Occipital lobe (tissue), 2 donors: Measurements from ENCODE around the gene NGFR. TPM values are rescaled to one million over a fixed set of nuclear protein-coding genes. Genes with fewer than 3 reads are reported as not detected.
A peak's percentile ranks its signal among the peaks of the same experiment; 100 is the strongest.
"Not testable (repeated sequence)": the region's sequence is repeated elsewhere in the genome, so short reads cannot be mapped to it uniquely, and the experiment has no call there.

Experiments
- DNase-seq: peaks from one replicate; lab custom pipeline; 2025; lab: John Stamatoyannopoulos, UW
- total RNA-seq: library from RNA; depleted of rRNA; stranded (reverse); fragments of >200 nt; gene quantifications from one replicate; pipeline ENCODE4 v1.2.3, GENCODE V29; 2014

NGFR gene
- total RNA-seq, 1 donor from 2014 or later = 3.3 TPM

DNA sequence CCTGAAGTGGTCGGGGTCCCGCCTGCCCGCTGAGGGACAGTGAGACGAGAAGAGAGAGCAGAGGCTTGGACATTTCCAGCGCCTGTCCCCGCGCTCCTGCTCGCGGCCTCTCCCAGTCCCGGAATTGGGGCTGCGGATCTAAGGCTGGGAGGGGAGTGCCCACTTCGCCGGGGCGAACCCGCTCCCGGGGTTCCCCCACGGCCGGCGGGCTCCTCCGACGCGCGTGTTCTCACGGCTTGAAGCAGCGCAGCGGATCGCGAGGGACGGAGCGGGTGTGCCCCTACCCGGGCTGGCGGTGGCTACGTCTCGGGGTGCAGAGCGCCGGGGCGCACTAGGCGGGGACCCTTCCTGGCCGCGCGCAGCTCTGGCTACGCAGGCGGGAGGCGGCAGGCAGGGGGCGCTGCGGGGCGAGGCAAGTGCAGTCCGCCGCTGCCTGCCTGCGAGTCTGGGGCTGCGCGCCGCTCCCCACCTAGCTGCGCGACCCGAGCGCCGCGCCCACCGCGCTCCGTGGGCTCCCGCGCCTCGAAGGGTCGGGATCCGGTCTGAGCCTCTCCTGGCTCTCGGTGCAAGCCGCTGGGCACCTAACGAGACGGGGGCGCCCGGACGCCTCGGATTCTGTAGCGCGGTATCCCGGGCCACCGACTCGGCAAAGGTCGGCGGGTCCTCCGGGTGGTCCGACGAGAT, 1.2 kb downstream of the NGFR start:
- peak; percentile 35 for DNase-seq

GRCh38 chr17:49496867-49497147, 1.7 kb downstream of the NGFR start:
- DNase-seq = no peak

GRCh38 chr17:49497148-49498028, 2.3 kb downstream of the NGFR start:
- no peak for DNase-seq

DNA sequence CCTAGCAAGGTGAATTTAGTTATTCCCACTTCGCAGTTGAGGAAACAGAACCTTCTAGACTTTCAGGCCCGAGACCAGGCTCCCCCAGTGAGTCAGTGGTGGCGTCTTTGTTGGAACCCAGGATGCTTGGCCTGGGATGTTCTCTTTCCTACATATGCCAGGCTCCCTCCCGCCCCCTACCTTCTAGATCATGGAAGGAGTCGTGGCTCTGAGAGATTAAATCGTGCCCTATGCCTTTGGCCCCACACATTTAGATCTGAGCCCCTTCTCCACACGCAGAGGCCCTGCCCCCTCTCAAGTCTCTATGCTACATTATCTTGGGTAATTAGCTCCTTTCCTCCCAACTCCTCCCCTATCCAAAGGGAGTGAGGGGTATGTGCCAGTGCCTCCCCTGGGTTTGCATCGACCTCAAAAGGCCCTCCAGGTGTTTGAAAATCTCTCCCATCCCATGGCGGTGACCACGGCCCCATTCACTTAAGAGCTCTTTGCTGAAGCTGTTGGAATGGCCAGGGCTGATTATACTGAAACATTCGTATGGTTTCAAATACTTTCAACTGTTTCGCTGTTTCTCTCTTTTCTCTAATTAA, 3.0 kb downstream of the NGFR start:
- DNase-seq = no peak

DNA sequence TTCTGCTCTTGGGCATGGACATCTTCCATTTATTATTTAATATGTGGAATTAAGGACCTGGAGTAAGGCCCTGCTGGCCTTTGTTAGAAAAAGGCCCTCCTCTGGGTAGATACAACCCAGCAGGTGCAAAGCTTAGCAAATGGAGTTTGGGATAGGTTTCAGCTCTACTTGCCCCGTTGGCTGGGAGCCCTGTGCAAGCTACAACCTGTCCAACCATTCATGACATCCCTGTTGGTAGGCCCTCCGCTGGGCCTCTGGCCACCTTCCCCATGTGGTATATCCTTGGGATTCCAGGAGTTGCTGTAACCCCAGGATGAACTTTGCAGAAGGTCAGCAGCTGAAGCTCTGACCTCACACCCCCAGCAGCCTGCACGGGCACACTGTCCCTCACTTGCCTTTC, 6.4 kb downstream of the NGFR start:
- DNase-seq = no peak

- DNase-seq = no peak
Observed at GRCh38 chr17:49502254-49502653, 7.2 kb downstream of the NGFR start.

DNA sequence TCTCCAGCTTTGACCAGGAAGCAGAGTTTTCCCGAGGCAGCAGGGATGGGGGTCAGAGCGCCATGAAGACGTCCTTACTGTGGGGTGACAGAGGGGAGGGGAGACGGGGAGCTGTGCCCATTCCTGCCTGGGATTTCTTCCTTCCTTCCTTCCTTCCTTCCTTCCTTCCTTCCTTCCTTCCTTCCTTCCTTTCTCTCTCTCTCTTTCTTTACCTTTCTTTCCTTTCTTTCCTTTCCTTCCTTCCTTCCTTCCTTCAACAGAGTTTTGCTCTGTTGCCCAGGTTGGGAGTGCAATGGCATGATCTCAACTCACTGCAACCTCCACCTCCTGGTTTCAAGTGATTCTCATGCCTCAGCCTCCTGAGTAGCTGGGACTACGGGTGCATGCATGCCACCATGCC, 7.6 kb downstream of the NGFR start:
- DNase-seq = not testable (repeated sequence)

GRCh38 chr17:49504369-49504768, 9.3 kb downstream of the NGFR start:
- DNase-seq = no peak

DNA sequence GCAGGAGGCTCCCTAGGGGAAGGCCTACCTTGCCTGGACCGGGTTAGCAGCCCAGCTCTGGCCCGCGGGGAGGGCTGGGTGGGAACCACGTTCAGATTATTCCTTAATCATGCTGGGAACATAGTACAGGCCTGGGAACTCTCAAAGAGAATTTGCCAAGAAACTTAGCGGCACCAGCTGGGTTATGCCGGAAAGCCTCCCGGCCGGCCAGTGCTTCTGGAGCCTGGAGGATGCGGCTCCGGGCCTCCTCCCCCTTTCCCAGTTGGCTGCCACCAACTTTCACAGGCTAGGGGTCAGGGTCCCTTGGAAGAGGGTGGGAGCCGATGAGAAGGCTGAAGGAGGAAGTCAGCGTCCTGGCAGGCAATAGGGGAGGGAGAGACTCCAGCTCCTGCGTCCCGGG, 10.8 kb downstream of the NGFR start:
- no peak for DNase-seq

DNA sequence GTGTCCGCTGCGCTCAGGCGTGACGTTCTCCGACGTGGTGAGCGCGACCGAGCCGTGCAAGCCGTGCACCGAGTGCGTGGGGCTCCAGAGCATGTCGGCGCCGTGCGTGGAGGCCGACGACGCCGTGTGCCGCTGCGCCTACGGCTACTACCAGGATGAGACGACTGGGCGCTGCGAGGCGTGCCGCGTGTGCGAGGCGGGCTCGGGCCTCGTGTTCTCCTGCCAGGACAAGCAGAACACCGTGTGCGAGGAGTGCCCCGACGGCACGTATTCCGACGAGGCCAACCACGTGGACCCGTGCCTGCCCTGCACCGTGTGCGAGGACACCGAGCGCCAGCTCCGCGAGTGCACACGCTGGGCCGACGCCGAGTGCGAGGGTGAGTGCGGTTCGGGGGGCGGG, 11.2 kb downstream of the NGFR start:
- no peak for DNase-seq

- no peak for DNase-seq
Observed at GRCh38 chr17:49508061-49508865, 13.2 kb downstream of the NGFR start.

- no peak for DNase-seq
Observed at GRCh38 chr17:49508866-49509587, 13.9 kb downstream of the NGFR start.

DNA sequence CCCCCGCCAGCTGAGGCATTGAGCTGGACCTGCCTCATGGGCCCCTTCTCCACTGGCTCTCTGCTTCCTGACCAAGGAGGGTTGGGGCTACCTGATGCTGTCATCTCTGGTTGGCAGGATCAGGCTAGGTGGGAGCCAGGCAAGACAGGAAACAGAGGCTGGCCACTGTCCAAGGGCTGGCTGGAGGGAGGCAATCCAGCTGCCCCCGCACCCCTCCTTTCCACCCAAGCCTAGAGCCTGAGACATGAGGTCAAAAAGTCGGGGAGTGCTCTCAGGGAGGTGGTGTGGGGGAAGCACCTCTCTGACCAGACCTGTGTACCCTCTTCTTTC, 14.5 kb downstream of the NGFR start:
- no peak for DNase-seq

DNA sequence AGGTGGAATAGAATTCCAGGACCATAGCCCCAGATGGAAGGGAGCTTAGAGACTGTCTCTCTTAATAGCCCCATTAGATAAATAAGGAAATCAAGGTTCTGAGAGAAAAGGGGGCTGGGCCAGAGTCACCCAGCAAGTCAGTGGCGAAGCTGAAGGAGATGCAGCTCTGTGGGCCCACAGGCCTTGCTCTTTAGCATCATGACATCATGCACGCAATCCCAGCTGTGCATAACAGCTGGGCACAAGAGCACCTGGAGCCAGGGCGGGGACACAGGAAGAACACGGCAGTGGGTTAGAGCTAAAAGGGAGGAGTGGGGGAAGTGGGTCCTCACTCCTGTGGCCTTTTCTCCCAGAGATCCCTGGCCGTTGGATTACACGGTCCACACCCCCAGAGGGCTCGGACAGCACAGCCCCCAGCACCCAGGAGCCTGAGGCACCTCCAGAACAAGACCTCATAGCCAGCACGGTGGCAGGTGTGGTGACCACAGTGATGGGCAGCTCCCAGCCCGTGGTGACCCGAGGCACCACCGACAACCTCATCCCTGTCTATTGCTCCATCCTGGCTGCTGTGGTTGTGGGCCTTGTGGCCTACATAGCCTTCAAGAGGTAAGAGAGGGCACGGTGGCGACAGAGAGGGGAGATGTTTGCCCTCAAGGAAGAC, 15.1 kb downstream of the NGFR start:
- no peak for DNase-seq

DNA sequence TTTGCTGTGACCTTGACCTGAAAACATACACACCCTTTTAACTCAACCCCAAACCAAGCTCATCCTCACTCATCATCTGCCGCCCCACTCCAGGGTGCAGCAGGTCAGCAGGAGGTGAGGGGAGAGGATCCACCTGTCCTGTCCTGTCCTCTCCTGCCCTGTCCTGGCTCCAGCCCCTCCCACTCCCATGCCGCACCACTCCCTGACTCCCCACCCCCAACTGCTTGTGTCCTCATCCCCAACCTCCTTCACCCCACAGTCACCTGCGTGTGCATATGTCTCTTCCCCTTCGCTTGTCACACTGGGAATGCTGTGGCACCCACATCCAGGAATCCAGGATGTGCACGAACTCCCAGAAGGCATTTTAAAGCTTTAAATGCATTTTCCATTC, 15.6 kb downstream of the NGFR start:
- DNase-seq = no peak

GRCh38 chr17:49511810-49512209, 16.7 kb downstream of the NGFR start:
- DNase-seq = no peak

DNA sequence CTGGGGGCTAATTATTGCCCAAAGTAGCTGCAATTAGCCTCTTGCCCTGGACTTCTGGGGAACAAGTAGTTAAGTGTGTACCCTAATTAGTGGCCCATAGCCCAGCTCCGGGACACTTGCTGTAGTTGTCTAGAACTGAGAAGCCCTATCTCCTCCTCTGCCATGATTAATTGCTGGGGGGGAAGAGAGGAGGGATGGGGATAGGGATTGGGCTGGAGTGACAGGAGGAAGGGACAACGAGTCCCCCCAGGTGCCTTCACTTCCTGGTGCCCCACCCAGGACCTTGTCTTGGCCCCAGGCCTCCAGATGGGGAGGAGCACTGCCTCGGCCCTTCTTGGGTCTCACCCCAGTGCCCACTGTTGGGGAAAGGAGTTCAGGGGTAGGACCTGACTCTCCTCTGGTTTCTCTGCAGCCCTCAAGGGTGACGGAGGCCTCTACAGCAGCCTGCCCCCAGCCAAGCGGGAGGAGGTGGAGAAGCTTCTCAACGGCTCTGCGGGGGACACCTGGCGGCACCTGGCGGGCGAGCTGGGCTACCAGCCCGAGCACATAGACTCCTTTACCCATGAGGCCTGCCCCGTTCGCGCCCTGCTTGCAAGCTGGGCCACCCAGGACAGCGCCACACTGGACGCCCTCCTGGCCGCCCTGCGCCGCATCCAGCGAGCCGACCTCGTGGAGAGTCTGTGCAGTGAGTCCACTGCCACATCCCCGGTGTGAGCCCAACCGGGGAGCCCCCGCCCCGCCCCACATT, 17.4 kb downstream of the NGFR start:
- DNase-seq = no peak

DNA sequence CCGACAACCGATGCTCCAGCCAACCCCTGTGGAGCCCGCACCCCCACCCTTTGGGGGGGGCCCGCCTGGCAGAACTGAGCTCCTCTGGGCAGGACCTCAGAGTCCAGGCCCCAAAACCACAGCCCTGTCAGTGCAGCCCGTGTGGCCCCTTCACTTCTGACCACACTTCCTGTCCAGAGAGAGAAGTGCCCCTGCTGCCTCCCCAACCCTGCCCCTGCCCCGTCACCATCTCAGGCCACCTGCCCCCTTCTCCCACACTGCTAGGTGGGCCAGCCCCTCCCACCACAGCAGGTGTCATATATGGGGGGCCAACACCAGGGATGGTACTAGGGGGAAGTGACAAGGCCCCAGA, 17.9 kb downstream of the NGFR start:
- DNase-seq = no peak

DNA sequence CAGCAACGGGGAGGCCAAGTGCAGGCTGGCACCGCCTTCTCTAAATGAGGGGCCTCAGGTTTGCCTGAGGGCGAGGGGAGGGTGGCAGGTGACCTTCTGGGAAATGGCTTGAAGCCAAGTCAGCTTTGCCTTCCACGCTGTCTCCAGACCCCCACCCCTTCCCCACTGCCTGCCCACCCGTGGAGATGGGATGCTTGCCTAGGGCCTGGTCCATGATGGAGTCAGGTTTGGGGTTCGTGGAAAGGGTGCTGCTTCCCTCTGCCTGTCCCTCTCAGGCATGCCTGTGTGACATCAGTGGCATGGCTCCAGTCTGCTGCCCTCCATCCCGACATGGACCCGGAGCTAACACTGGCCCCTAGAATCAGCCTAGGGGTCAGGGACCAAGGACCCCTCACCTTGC, 18.5 kb downstream of the NGFR start:
- no peak for DNase-seq

- no peak for DNase-seq
Observed at GRCh38 chr17:49514071-49514721, 19.1 kb downstream of the NGFR start.
